Measurements from ENCODE around the gene KCNF1.

KCNF1 gene

DNA sequence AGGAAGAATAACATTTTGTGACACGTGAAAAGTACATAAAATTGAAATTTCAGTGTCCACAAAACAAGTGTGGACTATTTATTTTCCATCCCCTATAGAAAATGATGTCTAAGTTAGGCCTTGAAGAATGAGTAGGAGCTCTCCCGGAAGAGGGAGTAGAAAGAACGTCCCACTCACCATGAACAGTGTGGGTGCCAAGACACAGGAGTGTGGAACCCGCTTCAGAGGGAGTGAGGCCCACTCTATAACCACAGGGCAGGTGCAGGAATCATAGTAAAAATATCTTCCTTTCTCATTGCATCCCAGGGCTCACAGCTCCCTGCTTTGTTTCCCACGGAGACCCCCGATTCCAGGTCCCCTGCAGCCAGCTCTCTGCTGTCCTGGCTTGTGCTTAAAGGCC is 5.2 kb downstream of the KCNF1 start:
- Mint-ChIP-seq H3K9me3 (no peaks in the 10 kb centered on the region), H3K4me3 (no peak overlapping the region), H3K27ac (no peak overlapping the region), H3K36me3 (ENCODE audit: low read depth) (no peaks in the 10 kb centered on the region), H3K4me1 (ENCODE audit: low read depth) (no peaks in the 10 kb centered on the region), H3K27me3 (ENCODE audit: low read depth) (peaks cover 24% of the 10 kb centered on the region)
- no peak for DNase-seq (ENCODE audit: low spot score)

DNA sequence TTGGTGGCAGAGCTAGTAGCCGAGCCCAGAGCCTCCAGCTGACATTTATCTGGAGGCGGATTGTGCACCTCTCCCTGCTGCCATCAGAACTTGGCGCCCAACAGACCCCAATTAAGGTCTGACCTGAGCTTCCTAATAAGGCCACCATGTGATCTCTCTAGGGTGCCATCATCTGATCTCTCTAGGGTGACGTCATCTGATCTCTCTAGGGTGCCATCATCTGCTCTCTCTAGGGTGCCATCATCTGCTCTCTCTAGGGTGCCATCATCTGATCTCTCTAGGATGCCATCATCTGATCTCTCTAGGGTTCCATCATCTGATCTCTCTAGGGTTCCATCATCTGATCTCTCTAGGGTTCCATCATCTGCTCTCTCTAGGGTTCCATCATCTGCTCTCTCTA is 6.2 kb downstream of the KCNF1 start:
- Mint-ChIP-seq H3K27me3 (ENCODE audit: low read depth) (peaks cover 20% of the 10 kb centered on the region), H3K27ac (no peak overlapping the region), H3K4me3 (no peak overlapping the region), H3K9me3 (no peaks in the 10 kb centered on the region), H3K4me1 (ENCODE audit: low read depth) (no peaks in the 10 kb centered on the region), H3K36me3 (ENCODE audit: low read depth) (no peaks in the 10 kb centered on the region)
- no peak for DNase-seq (ENCODE audit: low spot score)

DNA sequence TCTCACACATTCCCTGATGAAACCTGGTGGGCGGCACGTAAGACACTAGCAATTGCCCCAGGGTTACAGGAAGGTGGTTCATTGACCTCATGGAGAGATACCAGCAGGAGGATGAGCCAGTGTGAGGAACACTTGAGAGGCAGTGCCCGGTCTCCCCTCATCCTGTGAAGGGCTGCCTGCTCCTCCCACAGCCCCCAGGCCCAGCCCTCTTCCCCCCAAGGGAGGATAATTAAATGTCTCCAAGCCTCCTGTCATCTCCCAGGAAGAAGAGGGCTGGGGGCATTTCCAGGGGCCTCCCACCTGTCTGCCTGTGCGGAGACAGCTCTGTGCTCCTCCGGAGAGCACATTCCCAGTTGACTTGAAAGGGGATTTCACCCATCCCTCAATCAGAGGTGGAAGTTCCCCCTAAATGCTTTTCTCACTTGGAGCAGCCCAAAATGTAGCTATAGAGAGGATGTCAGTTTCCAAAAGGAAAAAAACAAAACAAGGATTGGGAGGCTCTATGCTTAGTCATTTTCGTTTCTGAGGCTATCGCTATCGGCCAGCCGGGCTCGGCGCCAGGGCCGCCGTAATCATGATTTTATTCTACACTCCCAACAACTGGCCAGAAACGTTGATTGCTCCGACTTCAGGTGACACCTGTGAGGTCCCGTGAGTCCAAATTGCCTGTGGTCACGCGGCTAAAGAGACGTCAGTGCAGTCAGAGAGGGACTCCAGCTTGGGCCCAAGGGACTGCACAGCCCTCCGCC is 7.1 kb downstream of the KCNF1 start:
- Mint-ChIP-seq H3K27me3 (ENCODE audit: low read depth) (peaks cover 17% of the 10 kb centered on the region), H3K4me1 (ENCODE audit: low read depth) (no peaks in the 10 kb centered on the region), H3K9me3 (no peaks in the 10 kb centered on the region), H3K36me3 (ENCODE audit: low read depth) (no peaks in the 10 kb centered on the region), H3K4me3 (no peak overlapping the region), H3K27ac (no peak overlapping the region)
- no peak for DNase-seq (ENCODE audit: low spot score)

GRCh38 chr2:10919410-10919770 is 7.7 kb downstream of the KCNF1 start:
- Mint-ChIP-seq H3K27me3 (ENCODE audit: low read depth) (peaks cover 13% of the 10 kb centered on the region), H3K4me1 (ENCODE audit: low read depth) (no peaks in the 10 kb centered on the region), H3K9me3 (no peaks in the 10 kb centered on the region), H3K27ac (no peak overlapping the region), H3K4me3 (no peak overlapping the region), H3K36me3 (ENCODE audit: low read depth) (no peaks in the 10 kb centered on the region)
- no peak for DNase-seq (ENCODE audit: low spot score)

DNA sequence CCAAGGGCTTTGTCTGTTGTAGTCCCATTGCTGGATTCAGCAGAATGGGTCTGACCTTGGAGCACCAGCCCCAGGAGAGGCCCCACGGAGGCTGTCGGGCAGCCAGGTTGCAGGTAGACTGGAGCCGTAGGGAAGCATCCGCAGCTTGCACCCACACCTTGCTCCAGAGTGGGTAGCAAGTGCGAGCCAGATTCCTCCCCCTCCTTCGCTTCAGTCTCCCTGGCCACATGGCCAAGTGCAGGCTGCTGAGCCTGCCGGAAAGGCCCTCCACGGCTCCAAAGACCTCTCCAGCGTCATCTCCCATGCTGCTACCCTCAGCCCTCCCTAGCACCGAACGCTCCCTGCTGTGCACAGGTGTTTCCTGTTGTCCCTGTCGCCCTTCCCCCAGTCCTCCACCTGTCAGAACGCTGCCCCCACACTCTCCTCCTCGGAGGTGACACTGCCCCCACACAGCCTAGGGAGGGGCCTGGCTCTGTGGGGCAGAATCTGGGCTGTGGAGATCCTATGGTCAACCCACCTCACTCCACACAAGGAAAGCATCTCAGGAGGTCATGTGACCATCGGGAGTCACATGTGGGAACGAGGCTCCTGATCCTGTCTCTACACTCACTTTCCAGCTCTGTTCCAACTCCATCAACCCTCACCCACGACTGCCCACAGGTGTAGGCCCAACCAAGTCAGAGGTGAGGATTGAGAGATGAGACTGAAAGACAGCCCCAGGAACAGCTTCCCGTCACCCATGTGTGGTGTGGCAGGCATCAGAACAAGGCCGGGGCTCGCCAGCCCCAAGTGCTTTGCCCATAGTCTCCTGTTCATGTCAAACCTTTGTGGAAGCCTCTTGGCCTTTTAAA is 8.3 kb downstream of the KCNF1 start:
- H3K4me1 Mint-ChIP-seq (ENCODE audit: low read depth): no peaks in the 10 kb centered on the region
- H3K27me3 Mint-ChIP-seq (ENCODE audit: low read depth): peaks cover 8% of the 10 kb centered on the region
- no peaks in the 10 kb centered on the region for H3K36me3 Mint-ChIP-seq (ENCODE audit: low read depth)
- peak overlapping the region; percentile 15 for H3K27ac Mint-ChIP-seq
- DNase-seq (ENCODE audit: low spot score): no peak
- H3K9me3 Mint-ChIP-seq: no peaks in the 10 kb centered on the region
- H3K4me3 Mint-ChIP-seq: no peak overlapping the region

DNA sequence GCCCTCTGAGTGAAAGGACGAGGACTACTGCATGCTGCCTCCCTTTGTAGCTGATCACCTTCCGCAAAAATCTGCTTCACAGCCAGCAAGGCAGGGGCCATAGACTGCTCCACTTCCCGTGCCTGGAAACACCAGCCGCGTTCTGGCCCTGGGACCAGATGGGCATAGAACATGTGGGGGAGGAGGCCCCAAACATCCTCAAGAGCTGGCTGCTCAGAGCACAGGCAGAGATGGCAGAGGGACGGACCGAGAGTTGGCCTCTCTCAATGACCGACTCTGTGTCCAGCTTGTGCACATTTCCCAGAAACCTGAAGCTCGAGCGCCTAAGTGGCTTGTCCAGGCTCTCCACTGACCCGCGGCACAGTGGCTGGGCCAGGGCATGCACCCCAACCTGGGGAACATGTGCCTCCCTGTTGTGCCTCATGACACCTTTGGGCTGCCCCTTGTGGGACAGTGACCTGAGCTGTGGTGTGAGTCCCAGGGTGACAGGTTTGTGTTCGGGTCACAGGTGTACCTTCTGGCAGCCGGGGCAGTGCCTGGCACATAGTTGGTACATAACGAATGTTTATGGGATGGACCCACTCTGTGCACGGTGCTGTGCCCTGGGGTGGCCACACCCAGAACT is 9.1 kb downstream of the KCNF1 start:
- H3K4me1 Mint-ChIP-seq (ENCODE audit: low read depth): no peaks in the 10 kb centered on the region
- no peak for DNase-seq (ENCODE audit: low spot score)

DNA sequence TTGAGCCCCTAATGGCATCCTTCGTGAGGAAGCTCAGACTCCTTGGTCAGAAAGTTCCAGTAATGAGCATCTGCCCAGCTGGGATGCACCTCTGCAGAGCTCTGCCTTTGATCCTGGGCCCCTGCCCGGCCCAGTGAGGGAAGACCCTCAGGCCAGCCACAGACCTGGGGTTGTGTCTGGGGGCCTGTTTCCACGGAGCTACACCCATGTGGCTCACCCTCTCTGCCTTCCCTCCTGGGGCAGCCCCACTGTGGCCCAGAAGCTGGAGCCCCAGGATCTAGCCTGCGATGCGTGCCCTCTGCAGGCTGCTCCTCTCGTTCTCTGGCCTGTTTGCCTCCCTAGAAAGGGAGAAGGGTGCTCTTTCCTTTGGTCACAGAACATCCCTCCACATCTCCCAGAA is 9.8 kb downstream of the KCNF1 start:
- Mint-ChIP-seq H3K4me3 (no peak overlapping the region), H3K9me3 (no peaks in the 10 kb centered on the region), H3K36me3 (ENCODE audit: low read depth) (no peaks in the 10 kb centered on the region), H3K27ac (no peak overlapping the region), H3K4me1 (ENCODE audit: low read depth) (no peaks in the 10 kb centered on the region), H3K27me3 (ENCODE audit: low read depth) (peaks cover 9% of the 10 kb centered on the region)
- DNase-seq (ENCODE audit: low spot score): no peak

More for the DNA sequence above, 9.1 kb downstream of the KCNF1 start:
- H3K9me3 Mint-ChIP-seq: no peaks in the 10 kb centered on the region
- no peak overlapping the region for H3K4me3 Mint-ChIP-seq
- no peak overlapping the region for H3K27ac Mint-ChIP-seq
- no peaks in the 10 kb centered on the region for H3K36me3 Mint-ChIP-seq (ENCODE audit: low read depth)
- H3K27me3 Mint-ChIP-seq (ENCODE audit: low read depth): peaks cover 8% of the 10 kb centered on the region

DNA sequence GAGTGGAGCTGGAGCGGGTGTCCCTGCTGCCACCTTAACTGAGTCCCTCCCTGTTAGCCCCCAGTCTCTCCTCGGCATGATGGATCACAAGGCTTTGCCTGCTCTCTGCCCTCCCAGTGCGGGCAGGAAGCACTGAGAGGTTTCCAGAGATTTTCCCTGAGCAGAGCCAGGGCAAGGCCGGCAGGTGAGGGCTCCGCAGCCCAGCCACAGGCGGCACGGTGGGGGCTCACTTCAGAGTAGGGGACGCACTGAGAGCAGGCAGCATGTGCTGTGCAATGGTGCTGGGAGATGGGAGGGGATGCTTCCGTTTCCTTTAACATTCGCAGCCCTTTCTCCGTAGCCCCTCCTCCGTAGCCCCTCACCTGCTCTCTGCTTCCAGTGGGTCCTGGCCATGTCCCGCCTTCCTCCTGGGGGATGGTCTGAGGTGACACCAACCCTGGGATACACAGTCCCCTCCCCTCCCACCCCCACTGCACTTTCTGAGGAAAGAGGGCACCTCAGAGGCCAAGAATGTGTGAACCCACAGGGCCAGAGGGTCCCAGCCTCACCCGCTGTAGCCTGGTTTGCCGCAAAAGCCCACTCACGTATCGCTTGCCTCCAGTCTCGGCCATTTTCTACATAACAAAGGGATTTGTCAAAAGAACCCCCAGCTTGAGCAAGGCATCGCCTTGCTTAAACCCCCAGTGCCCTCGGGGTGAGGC is 10.7 kb downstream of the KCNF1 start:
- H3K27me3 Mint-ChIP-seq (ENCODE audit: low read depth): peaks cover 3% of the 10 kb centered on the region
- H3K4me3 Mint-ChIP-seq: no peak overlapping the region
- no peaks in the 10 kb centered on the region for H3K36me3 Mint-ChIP-seq (ENCODE audit: low read depth)
- no peaks in the 10 kb centered on the region for H3K9me3 Mint-ChIP-seq
- DNase-seq (ENCODE audit: low spot score): no peak
- no peaks in the 10 kb centered on the region for H3K4me1 Mint-ChIP-seq (ENCODE audit: low read depth)
- no peak overlapping the region for H3K27ac Mint-ChIP-seq

DNA sequence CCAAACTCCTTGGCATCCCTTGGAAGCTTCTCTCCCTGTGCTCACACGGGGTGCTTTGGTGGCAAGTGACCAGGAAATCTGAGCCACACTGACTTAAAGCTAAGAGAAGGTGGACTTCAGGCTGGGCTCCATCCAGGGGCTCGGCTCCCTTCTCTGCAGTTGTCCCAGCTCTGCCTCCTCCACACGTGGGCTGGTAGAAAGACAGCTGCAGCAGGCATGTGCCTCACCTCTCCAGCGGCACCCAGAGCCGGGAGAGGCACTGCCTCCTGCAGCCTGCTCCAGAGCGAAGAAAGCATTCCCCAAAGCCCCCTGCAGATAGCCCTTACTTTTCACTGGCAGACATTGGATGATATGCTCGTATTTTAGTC is 11.3 kb downstream of the KCNF1 start:
- H3K36me3 Mint-ChIP-seq (ENCODE audit: low read depth): no peaks in the 10 kb centered on the region
- no peak overlapping the region for H3K4me3 Mint-ChIP-seq
- no peaks in the 10 kb centered on the region for H3K4me1 Mint-ChIP-seq (ENCODE audit: low read depth)
- no peak for DNase-seq (ENCODE audit: low spot score)
- no peaks in the 10 kb centered on the region for H3K9me3 Mint-ChIP-seq
- H3K27ac Mint-ChIP-seq: no peak overlapping the region
- peaks cover 4% of the 10 kb centered on the region for H3K27me3 Mint-ChIP-seq (ENCODE audit: low read depth)

DNA sequence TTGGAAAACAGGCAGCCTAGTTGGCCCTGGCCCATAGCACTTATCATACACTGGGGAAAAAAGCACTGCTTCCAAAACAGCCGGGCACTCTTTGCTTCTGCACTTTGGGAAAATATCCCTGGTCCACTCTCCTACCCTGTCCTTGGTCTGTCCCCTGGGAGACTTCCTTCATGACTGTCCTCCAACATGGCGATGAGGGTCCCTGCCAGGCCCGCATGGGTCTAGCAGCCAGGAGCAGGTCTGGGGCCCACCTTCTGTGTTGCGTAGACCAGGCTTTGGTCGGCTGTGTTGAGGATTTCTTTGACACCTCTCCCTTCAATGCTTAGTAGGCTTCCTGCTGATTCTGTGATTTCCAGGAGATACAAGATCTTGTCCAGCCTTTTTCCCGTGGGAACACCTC is 12.2 kb downstream of the KCNF1 start:
- peaks cover 13% of the 10 kb centered on the region for H3K27me3 Mint-ChIP-seq (ENCODE audit: low read depth)
- no peak overlapping the region for H3K27ac Mint-ChIP-seq
- no peak for DNase-seq (ENCODE audit: low spot score)
- no peaks in the 10 kb centered on the region for H3K36me3 Mint-ChIP-seq (ENCODE audit: low read depth)
- H3K4me3 Mint-ChIP-seq: no peak overlapping the region
- no peaks in the 10 kb centered on the region for H3K4me1 Mint-ChIP-seq (ENCODE audit: low read depth)
- no peaks in the 10 kb centered on the region for H3K9me3 Mint-ChIP-seq

DNA sequence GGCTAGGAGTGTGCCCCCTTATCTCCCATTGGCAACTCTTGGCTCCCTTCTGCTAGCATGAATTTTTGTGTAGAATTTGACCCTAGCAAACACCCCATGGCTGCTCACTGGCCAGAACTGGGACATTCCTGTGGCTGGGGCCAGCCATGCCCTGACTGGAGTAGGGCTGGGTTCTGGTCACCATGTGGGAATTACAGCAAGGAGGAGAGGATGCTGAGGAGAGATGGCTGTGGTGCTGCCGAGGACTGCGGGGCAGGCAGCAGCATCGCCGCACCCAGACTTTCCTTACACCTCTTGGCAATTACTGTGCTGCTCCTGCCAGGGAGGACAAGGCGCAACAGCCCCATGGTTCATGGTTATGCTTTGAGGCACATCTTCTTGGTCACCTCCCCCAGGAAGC is 12.7 kb downstream of the KCNF1 start:
- no peaks in the 10 kb centered on the region for H3K4me1 Mint-ChIP-seq (ENCODE audit: low read depth)
- H3K27ac Mint-ChIP-seq: no peak overlapping the region
- no peak for DNase-seq (ENCODE audit: low spot score)
- no peak overlapping the region for H3K4me3 Mint-ChIP-seq
- H3K36me3 Mint-ChIP-seq (ENCODE audit: low read depth): no peaks in the 10 kb centered on the region
- peaks cover 15% of the 10 kb centered on the region for H3K27me3 Mint-ChIP-seq (ENCODE audit: low read depth)
- H3K9me3 Mint-ChIP-seq: no peaks in the 10 kb centered on the region

DNA sequence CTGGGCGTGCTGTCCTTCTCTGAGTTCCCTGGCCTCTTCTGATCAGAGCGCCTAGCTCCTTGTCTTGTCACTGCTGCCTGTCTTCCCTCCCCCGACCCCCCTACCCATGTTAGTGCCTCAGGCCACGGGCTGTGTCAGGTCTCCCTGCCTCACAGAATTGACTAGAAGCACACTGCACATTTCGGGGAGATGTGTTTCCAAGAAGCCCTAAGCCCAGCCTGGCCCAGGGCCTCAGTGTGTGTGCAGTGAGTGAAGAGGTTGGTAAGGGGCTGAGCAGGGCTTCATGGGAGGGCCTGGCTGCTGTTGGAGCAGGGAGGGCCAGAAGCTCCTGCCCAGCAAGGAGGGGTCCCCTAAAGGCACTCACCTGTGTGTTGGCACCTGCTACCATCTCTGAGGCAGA is 13.1 kb downstream of the KCNF1 start:
- Mint-ChIP-seq H3K4me3 (no peak overlapping the region), H3K9me3 (no peaks in the 10 kb centered on the region), H3K36me3 (ENCODE audit: low read depth) (no peaks in the 10 kb centered on the region), H3K27me3 (ENCODE audit: low read depth) (peaks cover 19% of the 10 kb centered on the region), H3K27ac (no peak overlapping the region), H3K4me1 (ENCODE audit: low read depth) (no peaks in the 10 kb centered on the region)
- no peak for DNase-seq (ENCODE audit: low spot score)

DNA sequence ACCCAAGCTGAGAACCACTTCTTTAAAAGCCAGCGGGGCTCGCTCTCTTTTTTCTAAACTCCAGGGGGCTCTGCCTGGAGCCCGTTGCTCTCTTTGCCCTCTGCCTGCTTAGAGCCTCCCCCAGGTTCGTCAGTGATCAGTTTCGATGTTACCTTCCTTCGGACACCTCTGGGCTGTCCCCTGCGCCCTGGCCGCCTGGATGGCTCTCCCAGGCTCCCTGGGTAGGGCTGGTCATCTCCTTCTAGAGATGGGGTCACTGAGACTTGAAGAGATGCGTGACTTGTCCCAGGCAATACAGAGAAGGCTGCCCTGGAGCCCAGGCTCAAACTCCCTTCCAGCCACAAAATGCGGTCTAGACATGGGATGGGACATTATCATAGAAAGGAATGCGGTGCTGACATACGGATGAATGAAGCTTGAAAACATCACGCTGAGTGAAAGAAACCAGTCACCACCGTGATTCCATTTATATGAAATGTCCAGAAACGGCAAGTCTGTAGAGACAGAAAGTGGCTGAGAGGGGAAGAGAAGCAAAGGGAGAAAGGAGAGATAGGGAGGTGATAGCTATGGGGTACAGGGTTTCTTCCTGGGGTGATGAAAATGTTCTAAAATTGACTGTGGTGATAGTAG is 14.6 kb downstream of the KCNF1 start:
- no peak overlapping the region for H3K27ac Mint-ChIP-seq
- H3K4me3 Mint-ChIP-seq: no peak overlapping the region
- peaks cover 25% of the 10 kb centered on the region for H3K27me3 Mint-ChIP-seq (ENCODE audit: low read depth)
- H3K36me3 Mint-ChIP-seq (ENCODE audit: low read depth): no peaks in the 10 kb centered on the region
- H3K4me1 Mint-ChIP-seq (ENCODE audit: low read depth): no peaks in the 10 kb centered on the region
- no peak for DNase-seq (ENCODE audit: low spot score)
- H3K9me3 Mint-ChIP-seq: no peaks in the 10 kb centered on the region

All from T-helper 2 cell treated with Interferon-gamma antibody and Interleukin-4, amounts not matched to agents 5 μg/mL and 100 μg/mL, for 36 hours (primary cell).